Osteocyte (in vitro differentiated cells): ENCODE measurements around the gene MBNL2. TPM values are rescaled to one million over a fixed set of nuclear protein-coding genes. Genes with fewer than 3 reads are reported as not detected.

Experiments
- DNase-seq: peaks from one replicate; pipeline ENCODE4 v3.0.0; 2021; ENCODE audit warnings: mixed read lengths; ENCODE audit not compliant: unreplicated experiment; ENCODE audit errors: extremely low spot score
- H3K27ac Mint-ChIP-seq: one replicate; pipeline ENCODE4 v1.8.0; 2021; ENCODE audit warnings: mild to moderate bottlenecking, mixed read lengths; ENCODE audit not compliant: unreplicated experiment
- H3K27me3 Mint-ChIP-seq: one replicate; pipeline ENCODE4 v1.8.0; 2021; ENCODE audit warnings: mixed read lengths; ENCODE audit not compliant: unreplicated experiment
- H3K36me3 Mint-ChIP-seq: one replicate; pipeline ENCODE4 v1.8.0; 2021; ENCODE audit warnings: mixed read lengths; ENCODE audit not compliant: unreplicated experiment
- H3K4me1 Mint-ChIP-seq: one replicate; pipeline ENCODE4 v1.8.0; 2021; ENCODE audit warnings: mixed read lengths; ENCODE audit not compliant: unreplicated experiment
- H3K4me3 Mint-ChIP-seq: one replicate; pipeline ENCODE4 v1.8.0; 2021; ENCODE audit warnings: mild to moderate bottlenecking, moderate library complexity, mixed read lengths; ENCODE audit not compliant: unreplicated experiment
- H3K9me3 Mint-ChIP-seq: one replicate; pipeline ENCODE4 v1.8.0; 2021; ENCODE audit warnings: mixed read lengths; ENCODE audit not compliant: unreplicated experiment
- total RNA-seq: library from RNA; stranded (reverse); gene quantifications from 2 replicates; pipeline ENCODE4 v1.2.1, GENCODE V29; 2021
- TF ChIP-seq, protein P1 (sequence below): fragments of 200-600 bp; sonication (generic); IDR thresholded peaks from 2 replicates; pipeline ENCODE4 v1.5.0; 2021; ENCODE audit warnings: antibody characterized with exemption, mild to moderate bottlenecking, moderate library complexity

Gene MBNL2
- total RNA-seq, 1 donor from 2014 or later, result 66.6 TPM

DNA sequence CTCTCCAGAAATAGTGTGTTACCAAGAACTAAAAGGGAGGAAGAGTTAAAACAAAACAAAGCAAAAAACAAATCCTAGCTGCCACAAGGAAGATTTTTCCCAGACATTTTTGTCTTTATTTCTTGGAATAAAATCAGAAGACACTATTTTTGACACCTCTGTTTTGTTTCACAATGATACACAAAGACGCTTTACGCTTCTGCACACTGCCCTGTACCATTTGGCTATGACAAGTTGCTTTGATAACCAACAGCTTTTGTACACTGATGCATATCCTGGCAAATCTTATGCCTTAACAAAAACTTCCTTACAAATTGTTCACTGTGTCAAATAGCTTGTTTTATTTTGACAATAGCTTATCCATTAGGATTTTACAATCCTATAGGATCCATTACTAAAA lies 108.3 kb downstream of the MBNL2 start:
- H3K27ac Mint-ChIP-seq, result no peak overlapping the region

DNA sequence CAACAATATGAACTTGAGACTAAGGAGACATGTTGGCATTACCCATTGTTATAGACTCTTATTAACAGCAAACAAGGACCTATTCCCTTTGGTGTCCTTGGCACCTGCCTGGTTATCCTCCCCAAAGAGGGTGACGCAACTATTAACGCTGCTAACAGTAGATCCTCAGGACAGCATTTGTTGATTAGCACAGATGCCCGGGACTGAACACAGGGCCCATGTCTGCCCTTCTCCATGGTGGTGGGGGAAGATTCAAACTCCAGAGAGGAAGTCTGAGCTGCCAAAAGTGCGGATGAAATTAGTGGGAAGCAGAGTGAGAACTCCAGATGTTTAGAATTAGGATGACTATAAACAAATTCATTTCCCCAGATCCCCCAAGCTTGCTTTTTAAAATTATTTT lies 110.6 kb downstream of the MBNL2 start:
- TF ChIP-seq, protein P1, sequence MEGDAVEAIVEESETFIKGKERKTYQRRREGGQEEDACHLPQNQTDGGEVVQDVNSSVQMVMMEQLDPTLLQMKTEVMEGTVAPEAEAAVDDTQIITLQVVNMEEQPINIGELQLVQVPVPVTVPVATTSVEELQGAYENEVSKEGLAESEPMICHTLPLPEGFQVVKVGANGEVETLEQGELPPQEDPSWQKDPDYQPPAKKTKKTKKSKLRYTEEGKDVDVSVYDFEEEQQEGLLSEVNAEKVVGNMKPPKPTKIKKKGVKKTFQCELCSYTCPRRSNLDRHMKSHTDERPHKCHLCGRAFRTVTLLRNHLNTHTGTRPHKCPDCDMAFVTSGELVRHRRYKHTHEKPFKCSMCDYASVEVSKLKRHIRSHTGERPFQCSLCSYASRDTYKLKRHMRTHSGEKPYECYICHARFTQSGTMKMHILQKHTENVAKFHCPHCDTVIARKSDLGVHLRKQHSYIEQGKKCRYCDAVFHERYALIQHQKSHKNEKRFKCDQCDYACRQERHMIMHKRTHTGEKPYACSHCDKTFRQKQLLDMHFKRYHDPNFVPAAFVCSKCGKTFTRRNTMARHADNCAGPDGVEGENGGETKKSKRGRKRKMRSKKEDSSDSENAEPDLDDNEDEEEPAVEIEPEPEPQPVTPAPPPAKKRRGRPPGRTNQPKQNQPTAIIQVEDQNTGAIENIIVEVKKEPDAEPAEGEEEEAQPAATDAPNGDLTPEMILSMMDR, result no peak
- Mint-ChIP-seq H3K36me3 (peaks cover 12% of the 10 kb centered on the region), H3K4me3 (no peak overlapping the region), H3K9me3 (no peaks in the 10 kb centered on the region), H3K4me1 (peaks cover 39% of the 10 kb centered on the region), H3K27me3 (no peaks in the 10 kb centered on the region), H3K27ac (no peak overlapping the region)
- no peak for DNase-seq

More for the DNA sequence above, 108.3 kb downstream of the MBNL2 start:
- H3K9me3 Mint-ChIP-seq, result no peaks in the 10 kb centered on the region
- H3K27me3 Mint-ChIP-seq, result no peaks in the 10 kb centered on the region
- peaks cover 46% of the 10 kb centered on the region for H3K4me1 Mint-ChIP-seq
- no peak for DNase-seq
- TF ChIP-seq, protein P1, result no peak
- peaks cover 12% of the 10 kb centered on the region for H3K36me3 Mint-ChIP-seq
- no peak overlapping the region for H3K4me3 Mint-ChIP-seq

DNA sequence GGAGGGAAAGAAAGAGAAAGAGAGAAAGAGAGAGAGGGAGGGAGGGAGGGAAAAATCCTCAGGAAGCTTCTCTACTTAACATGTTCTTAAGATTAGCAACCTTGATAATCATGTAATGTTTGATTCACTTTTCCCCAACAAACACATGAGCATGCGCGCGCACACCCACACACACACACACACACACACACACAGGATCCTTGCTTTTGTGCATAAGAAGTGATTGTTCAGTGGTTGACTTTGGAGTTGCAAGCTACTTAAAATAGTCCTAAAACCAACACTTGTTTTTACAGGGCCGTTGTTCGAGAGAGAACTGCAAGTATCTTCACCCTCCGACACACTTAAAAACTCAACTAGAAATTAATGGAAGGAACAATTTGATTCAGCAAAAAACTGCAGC lies 111.8 kb downstream of the MBNL2 start:
- no peak overlapping the region for H3K4me3 Mint-ChIP-seq
- no peak for DNase-seq
- TF ChIP-seq, protein P1, result no peak
- H3K4me1 Mint-ChIP-seq, result peaks cover 27% of the 10 kb centered on the region
- no peaks in the 10 kb centered on the region for H3K9me3 Mint-ChIP-seq
- H3K27ac Mint-ChIP-seq, result no peak overlapping the region
- H3K36me3 Mint-ChIP-seq, result peaks cover 12% of the 10 kb centered on the region
- H3K27me3 Mint-ChIP-seq, result no peaks in the 10 kb centered on the region

DNA sequence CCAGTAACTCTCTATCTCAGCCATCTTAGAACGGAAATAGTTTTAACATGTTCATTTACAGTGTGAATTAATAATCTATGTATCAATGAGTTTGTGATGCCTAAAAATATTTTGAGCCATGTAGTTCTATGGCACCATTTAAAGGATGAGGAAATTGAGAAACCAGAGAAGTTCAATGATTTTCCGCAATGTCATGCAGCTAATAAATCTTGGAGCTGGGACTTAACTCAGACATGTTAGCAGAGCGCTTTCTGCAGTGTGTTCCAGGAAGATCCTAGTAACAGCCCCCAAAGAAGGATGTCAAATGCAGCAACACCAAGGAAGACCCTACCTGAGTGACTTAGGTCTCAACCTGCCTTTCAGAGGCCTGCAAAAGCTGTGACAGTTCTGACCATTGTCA lies 112.6 kb downstream of the MBNL2 start:
- H3K27ac Mint-ChIP-seq, result peak overlapping the region; percentile 35
- TF ChIP-seq, protein P1, result no peak
- no peaks in the 10 kb centered on the region for H3K9me3 Mint-ChIP-seq
- no peak for DNase-seq
- peaks cover 23% of the 10 kb centered on the region for H3K4me1 Mint-ChIP-seq
- peaks cover 12% of the 10 kb centered on the region for H3K36me3 Mint-ChIP-seq
- H3K4me3 Mint-ChIP-seq, result no peak overlapping the region
- H3K27me3 Mint-ChIP-seq, result no peaks in the 10 kb centered on the region

DNA sequence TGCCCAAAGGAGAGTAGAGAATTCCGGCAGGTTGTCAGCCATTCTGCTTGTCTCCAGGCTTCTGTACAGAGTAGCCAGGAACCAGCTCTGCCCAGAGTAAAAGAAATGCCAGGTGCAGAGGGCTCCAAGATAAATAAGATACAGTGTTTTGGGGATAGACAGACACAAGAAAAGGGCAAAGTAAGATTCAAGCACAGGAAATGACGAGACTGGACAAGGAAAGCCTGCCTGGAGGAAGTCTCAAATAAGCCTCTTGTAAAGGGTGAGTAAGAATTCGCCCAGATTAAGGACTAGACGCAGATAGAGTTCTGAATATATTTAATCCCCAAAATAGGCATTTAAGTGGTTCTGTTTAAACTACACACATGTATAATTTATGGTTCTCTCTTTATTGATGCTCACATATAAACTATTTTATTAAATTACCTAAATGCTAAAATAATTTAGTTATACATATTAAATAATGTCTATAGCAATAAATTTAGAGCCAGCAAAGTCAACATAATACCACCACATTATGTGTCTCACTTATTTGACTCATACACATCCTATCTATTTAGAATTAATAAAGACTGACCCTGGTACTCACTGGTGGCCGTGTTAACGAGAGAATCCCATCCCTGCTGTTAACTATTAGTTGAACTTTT lies 113.5 kb downstream of the MBNL2 start:
- no peaks in the 10 kb centered on the region for H3K9me3 Mint-ChIP-seq
- TF ChIP-seq, protein P1, result no peak
- H3K4me3 Mint-ChIP-seq, result no peak overlapping the region
- H3K27ac Mint-ChIP-seq, result peak overlapping the region; percentile 20
- H3K27me3 Mint-ChIP-seq, result no peaks in the 10 kb centered on the region
- no peak for DNase-seq
- peaks cover 26% of the 10 kb centered on the region for H3K4me1 Mint-ChIP-seq
- peaks cover 12% of the 10 kb centered on the region for H3K36me3 Mint-ChIP-seq
